Measurements from ENCODE around the gene STRA8.

STRA8 gene

GRCh38 chr7:135233570-135233969, at the start of gene STRA8:
Gene STRA8, plus strand, starts transcription at chr7:135233838. Its CDS starts 6,687 bp downstream, at chr7:135240525.
- DNase-seq (ENCODE audit: low spot score), result peak; percentile 21

- no peak for DNase-seq (ENCODE audit: low spot score)
Measured at GRCh38 chr7:135184254-135184841, 49.3 kb upstream of the STRA8 start.

- no peak for DNase-seq (ENCODE audit: low spot score)
Measured at GRCh38 chr7:135185471-135186260, 48.0 kb upstream of the STRA8 start.

GRCh38 chr7:135186261-135186540, 47.4 kb upstream of the STRA8 start:
- no peak for DNase-seq (ENCODE audit: low spot score)

- no peak for DNase-seq (ENCODE audit: low spot score)
Measured at GRCh38 chr7:135186841-135187253, 46.8 kb upstream of the STRA8 start.

- DNase-seq (ENCODE audit: low spot score), result no peak
Measured at GRCh38 chr7:135188298-135188984, 45.2 kb upstream of the STRA8 start.

GRCh38 chr7:135189221-135189662, 44.4 kb upstream of the STRA8 start:
- no peak for DNase-seq (ENCODE audit: low spot score)

GRCh38 chr7:135189961-135190360, 43.7 kb upstream of the STRA8 start:
- DNase-seq (ENCODE audit: low spot score), result no peak

GRCh38 chr7:135190703-135191102, 42.9 kb upstream of the STRA8 start:
- no peak for DNase-seq (ENCODE audit: low spot score)

GRCh38 chr7:135192914-135193536, 40.6 kb upstream of the STRA8 start:
- DNase-seq (ENCODE audit: low spot score), result peak; percentile 33

- DNase-seq (ENCODE audit: low spot score), result peak; percentile 16
Measured at GRCh38 chr7:135193615-135194081, 40.0 kb upstream of the STRA8 start.

GRCh38 chr7:135194494-135195095, 39.0 kb upstream of the STRA8 start:
- peak; percentile 16 for DNase-seq (ENCODE audit: low spot score)

- DNase-seq (ENCODE audit: low spot score), result peak; percentile 10
Measured at GRCh38 chr7:135195156-135195555, 38.5 kb upstream of the STRA8 start.

- DNase-seq (ENCODE audit: low spot score), result no peak
Measured at GRCh38 chr7:135195968-135196629, 37.5 kb upstream of the STRA8 start.

- DNase-seq (ENCODE audit: low spot score), result peak; percentile 18
Measured at GRCh38 chr7:135197343-135197742, 36.3 kb upstream of the STRA8 start.

GRCh38 chr7:135197906-135198655, 35.6 kb upstream of the STRA8 start:
- no peak for DNase-seq (ENCODE audit: low spot score)

GRCh38 chr7:135199439-135199838, 34.2 kb upstream of the STRA8 start:
- no peak for DNase-seq (ENCODE audit: low spot score)

GRCh38 chr7:135200821-135201331, 32.8 kb upstream of the STRA8 start:
- DNase-seq (ENCODE audit: low spot score), result no peak

- no peak for DNase-seq (ENCODE audit: low spot score)
Measured at GRCh38 chr7:135201350-135201749, 32.3 kb upstream of the STRA8 start.

- DNase-seq (ENCODE audit: low spot score), result no peak
Measured at GRCh38 chr7:135204341-135204749, 29.3 kb upstream of the STRA8 start.

GRCh38 chr7:135204876-135205275, 28.8 kb upstream of the STRA8 start:
- no peak for DNase-seq (ENCODE audit: low spot score)

Data from ecto neural progenitor cell (in vitro differentiated cells).